ENCODE measurements around the gene MLEC.
"Not testable (repeated sequence)": the region's sequence is repeated elsewhere in the genome, so short reads cannot be mapped to it uniquely, and the experiment has no call there.

Gene MLEC

DNA sequence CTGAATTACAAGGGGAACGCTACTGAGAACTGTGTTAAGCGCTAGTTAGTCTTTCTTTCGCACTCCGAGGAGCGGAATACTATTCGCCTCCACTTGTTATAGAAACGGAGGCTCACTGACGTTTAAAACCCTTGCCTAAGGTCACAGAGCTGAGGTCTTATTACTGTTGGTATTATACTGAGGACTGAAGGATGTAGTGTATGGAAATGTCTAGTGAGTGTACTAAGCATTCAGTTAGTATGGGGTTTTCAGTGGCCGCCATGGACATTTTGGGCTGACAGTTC is 39.5 kb downstream of the MLEC start:
- TF ChIP-seq, protein P1, sequence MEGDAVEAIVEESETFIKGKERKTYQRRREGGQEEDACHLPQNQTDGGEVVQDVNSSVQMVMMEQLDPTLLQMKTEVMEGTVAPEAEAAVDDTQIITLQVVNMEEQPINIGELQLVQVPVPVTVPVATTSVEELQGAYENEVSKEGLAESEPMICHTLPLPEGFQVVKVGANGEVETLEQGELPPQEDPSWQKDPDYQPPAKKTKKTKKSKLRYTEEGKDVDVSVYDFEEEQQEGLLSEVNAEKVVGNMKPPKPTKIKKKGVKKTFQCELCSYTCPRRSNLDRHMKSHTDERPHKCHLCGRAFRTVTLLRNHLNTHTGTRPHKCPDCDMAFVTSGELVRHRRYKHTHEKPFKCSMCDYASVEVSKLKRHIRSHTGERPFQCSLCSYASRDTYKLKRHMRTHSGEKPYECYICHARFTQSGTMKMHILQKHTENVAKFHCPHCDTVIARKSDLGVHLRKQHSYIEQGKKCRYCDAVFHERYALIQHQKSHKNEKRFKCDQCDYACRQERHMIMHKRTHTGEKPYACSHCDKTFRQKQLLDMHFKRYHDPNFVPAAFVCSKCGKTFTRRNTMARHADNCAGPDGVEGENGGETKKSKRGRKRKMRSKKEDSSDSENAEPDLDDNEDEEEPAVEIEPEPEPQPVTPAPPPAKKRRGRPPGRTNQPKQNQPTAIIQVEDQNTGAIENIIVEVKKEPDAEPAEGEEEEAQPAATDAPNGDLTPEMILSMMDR (IDR thresholded peaks at IDR 0.05; ENCODE audit: control extremely low read depth, extremely low read depth, low read depth, missing control alignments): no peak
- DNase-seq (ENCODE audit: extremely low spot score): no peak
- ChIA-PET CTCF (interaction anchor here (1.6 kb wide), 1 partner anchor 12 kb away, joined by 5 read pairs; no protein-coding TSS in a partner anchor), POLR2A (no interaction called here)

DNA sequence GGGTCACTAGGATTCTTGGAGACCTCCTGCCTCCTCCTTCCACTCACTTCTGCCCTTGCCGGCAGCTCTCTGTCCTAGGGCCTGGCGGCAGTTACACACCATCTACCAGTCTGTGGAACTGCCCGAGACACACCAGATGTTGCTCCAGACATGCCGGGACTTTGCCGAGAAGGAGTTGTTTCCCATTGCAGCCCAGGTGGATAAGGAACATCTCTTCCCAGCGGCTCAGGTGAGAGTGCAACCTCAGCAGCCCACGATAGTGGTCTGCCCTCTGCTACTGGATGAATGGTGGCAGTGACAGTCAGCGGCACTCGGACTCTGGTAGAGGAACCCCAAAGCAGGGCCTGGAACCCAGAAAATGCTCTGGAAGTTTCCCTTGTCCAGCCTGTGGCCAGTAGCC is 40.0 kb downstream of the MLEC start:
- TF ChIP-seq, protein P1 (IDR thresholded peaks at IDR 0.05; ENCODE audit: control extremely low read depth, extremely low read depth, low read depth, missing control alignments): no peak
- POLR2A ChIA-PET: no interaction called here
- no peak for DNase-seq (ENCODE audit: extremely low spot score)
- CTCF ChIA-PET: interaction anchor here (1.6 kb wide), 1 partner anchor 13 kb away, joined by 5 read pairs; no protein-coding TSS in a partner anchor

DNA sequence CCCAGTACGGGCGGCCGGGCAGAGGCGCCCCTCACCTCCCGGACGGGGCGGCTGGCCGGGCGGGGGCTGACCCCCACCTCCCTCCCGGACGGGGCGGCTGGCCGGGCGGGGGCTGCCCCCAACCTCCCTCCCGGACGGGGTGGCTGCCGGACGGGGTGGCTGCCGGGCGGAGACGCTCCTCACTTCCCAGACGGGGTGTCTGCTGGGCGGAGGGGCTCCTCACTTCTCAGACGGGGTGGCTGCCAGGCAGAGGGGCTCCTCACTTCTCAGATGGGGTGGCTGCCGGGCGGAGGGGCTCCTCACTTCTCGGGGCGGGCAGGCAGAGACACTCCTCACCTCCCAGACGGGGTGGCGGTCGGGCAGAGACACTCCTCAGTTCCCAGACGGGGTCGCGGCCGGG is 45.2 kb downstream of the MLEC start:
- DNase-seq (ENCODE audit: extremely low spot score); CTCF ChIA-PET; POLR2A ChIA-PET: not testable (repeated sequence)

DNA sequence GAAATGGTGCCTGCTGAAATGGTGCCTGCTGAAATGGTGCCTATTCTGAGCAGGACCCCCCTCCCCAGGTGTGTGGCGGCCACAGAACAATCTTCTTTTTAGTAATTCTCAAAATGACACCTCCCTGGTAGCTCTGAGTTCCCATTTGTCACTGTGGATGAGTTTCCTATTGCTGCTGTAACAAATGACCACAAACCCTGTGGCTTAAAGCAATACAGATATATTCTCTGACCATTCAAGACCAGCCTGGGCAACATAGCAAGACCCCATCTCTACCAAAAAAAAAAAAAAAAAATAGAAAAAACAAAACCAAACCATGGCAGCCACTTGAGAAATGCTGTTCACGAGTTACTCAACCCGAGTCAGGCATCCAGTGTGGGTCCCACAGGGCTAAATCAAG is 46.6 kb downstream of the MLEC start:
- POLR2A ChIA-PET: no interaction called here
- CTCF ChIA-PET: no interaction called here
- TF ChIP-seq, protein P1 (IDR thresholded peaks at IDR 0.05; ENCODE audit: control extremely low read depth, extremely low read depth, low read depth, missing control alignments): no peak
- DNase-seq (ENCODE audit: extremely low spot score): no peak

DNA sequence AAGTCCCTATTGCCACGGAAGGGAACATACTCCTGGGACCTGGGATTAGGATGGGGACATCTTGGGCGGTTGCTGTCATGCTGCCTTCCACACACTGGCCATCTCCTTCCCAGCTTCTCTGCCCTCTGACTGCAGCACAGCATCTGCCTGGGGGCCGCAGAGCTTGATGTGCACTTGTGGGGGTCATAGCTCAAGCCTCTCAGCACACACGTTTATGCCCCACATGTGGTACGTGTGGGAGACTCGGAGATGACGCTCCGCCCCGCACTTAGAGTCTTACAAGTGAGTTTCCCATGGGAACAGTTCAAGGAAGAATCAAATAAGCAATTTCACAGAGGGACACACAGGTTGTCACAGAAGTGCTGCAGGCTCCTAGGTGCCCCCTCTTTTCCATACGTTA is 47.3 kb downstream of the MLEC start:
- TF ChIP-seq, protein P1 (IDR thresholded peaks at IDR 0.05; ENCODE audit: control extremely low read depth, extremely low read depth, low read depth, missing control alignments): no peak
- ChIA-PET POLR2A (no interaction called here), CTCF (no interaction called here)
- DNase-seq (ENCODE audit: extremely low spot score): no peak

DNA sequence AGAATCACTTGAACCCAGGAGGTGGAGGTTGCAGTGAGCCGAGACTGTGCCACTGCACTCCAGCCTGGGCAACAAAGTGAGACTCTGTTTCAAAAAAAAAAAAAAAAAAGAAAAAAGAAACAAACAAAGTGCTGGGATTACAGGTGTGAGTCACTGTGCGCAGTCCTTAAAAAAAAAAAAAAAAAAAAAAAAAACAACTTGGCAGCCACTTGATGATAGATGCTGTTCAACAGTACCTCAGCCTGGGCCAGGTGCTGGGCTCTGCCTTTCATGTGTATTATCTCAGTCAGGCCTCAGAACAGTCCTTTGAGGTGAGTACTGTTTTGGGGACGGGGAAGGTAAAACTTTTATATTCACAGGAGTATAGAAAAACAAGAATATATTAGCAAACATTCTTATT is 48.2 kb downstream of the MLEC start:
- ChIA-PET POLR2A (no interaction called here), CTCF (no interaction called here)
- DNase-seq (ENCODE audit: extremely low spot score): no peak
- TF ChIP-seq, protein P1 (IDR thresholded peaks at IDR 0.05; ENCODE audit: control extremely low read depth, extremely low read depth, low read depth, missing control alignments): no peak

DNA sequence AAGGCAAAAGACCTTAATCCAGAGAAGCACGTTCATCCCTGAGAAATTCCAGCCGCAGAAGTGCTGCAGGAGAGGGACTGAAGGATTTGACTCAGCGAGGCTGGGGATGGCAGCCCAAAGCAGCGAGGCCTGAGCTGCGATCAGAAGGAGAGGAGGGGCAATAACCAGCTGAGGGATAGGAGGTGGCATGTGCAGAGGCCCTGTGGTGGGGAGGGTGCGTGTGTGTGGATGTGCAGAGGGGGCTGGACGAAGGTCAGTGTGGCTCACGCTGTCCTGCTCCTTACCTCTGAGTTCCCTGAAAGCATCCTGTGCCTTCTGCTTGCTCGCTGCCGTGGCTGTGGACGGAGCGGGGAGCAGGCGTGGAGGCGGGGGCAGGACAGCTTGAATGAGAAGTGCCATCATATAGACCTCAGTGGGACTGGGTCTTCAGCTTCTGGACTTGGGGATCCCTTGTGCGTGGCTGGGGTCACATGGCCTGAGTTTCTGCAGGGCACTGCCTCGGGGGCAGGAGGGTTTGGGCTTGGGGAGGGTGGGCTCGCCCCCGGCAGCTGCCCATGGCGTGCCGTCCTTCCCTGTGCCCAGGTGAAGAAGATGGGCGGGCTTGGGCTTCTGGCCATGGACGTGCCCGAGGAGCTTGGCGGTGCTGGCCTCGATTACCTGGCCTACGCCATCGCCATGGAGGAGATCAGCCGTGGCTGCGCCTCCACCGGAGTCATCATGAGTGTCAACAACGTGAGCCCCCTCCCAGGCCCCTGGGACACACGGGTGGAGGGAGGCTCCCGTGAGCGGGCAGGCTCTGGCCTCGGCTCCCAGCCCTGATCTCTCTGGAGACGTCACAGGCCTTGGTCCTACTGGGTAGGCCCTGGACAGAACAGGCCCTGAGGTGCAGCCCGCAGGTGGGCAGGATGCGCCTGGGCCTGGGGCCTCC is 49.7 kb downstream of the MLEC start:
- CTCF ChIA-PET: no interaction called here
- POLR2A ChIA-PET: no interaction called here

More for the DNA sequence above, 49.7 kb downstream of the MLEC start:
- TF ChIP-seq, protein P1 (IDR thresholded peaks at IDR 0.05; ENCODE audit: control extremely low read depth, extremely low read depth, low read depth, missing control alignments): no peak
- DNase-seq (ENCODE audit: extremely low spot score): no peak
